ENCODE measurements around the gene KRTAP1-3.

Gene KRTAP1-3

DNA sequence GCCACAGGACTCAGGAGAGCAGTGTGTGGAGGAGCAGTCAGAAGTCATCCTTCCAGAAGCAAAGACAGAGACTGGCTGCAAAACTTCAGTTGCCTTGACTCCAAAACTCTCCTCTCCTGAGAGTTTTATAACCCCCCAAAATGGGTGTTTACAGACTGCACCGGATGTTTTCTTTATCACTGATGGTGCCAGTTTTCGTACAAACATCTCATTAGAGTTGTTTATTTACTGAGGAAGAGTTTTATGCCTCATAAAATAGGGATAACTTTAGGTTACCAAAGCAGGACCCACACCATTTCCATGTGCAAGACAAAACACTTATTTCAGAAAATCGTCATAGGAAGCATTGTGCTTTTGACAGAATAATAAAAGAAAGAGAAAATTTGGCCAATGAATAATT, 50.4 kb downstream of the KRTAP1-3 start, which contains the start of gene KRT40:
TSS of gene KRT40 (minus strand) at position 101 of the 400 bp plus-strand sequence. CDS start at position 48, 53 bp downstream.
- no peaks in the 10 kb centered on the region; the same call in 1 of the 2 replicates for H3K27me3 ChIP-seq (replicated peaks; ENCODE audit: control insufficient read depth, insufficient read depth, low read length)
- H3K4me3 ChIP-seq (replicated peaks; ENCODE audit: low read depth, low read length) = no peak within 1 kb of the TSS
- DNase-seq (ENCODE audit: extremely low read depth, insufficient read length) = no peak
- no peaks in the 10 kb centered on the region for H3K36me3 ChIP-seq (ENCODE audit: control insufficient read depth, insufficient read depth, low read length)
- TF ChIP-seq, protein P1, sequence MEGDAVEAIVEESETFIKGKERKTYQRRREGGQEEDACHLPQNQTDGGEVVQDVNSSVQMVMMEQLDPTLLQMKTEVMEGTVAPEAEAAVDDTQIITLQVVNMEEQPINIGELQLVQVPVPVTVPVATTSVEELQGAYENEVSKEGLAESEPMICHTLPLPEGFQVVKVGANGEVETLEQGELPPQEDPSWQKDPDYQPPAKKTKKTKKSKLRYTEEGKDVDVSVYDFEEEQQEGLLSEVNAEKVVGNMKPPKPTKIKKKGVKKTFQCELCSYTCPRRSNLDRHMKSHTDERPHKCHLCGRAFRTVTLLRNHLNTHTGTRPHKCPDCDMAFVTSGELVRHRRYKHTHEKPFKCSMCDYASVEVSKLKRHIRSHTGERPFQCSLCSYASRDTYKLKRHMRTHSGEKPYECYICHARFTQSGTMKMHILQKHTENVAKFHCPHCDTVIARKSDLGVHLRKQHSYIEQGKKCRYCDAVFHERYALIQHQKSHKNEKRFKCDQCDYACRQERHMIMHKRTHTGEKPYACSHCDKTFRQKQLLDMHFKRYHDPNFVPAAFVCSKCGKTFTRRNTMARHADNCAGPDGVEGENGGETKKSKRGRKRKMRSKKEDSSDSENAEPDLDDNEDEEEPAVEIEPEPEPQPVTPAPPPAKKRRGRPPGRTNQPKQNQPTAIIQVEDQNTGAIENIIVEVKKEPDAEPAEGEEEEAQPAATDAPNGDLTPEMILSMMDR (IDR thresholded peaks at IDR 0.05; ENCODE audit: insufficient read depth, low read length, poor library complexity, severe bottlenecking) = no peak

Data from GM06990 (cell line).